ENCODE data around the gene KRT83.
A peak's percentile ranks its signal among the peaks of the same experiment; 100 is the strongest.
"Not testable (repeated sequence)": the region's sequence is repeated elsewhere in the genome, so short reads cannot be mapped to it uniquely, and the experiment has no call there.

Gene KRT83

DNA sequence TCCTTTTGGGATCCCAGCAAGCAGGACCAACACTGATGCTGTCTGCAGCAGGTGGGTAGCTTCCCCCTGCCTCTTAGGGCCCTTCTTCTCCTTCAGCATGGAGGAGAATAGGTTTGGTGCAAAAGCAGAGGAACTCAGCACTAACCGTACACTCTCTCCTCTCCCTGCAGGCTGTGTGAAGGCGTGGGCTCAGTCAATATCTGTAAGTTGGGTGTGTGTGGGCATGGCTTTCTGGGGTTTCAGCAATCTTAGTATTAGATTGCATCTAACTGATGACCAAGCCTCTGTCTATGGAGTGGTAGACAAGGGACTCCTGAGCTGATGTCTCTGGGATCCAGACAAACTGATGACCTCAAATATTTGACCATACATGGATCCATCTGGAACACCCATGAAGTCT lies 31.8 kb upstream of the KRT83 start:
- no peak for DNase-seq

DNA sequence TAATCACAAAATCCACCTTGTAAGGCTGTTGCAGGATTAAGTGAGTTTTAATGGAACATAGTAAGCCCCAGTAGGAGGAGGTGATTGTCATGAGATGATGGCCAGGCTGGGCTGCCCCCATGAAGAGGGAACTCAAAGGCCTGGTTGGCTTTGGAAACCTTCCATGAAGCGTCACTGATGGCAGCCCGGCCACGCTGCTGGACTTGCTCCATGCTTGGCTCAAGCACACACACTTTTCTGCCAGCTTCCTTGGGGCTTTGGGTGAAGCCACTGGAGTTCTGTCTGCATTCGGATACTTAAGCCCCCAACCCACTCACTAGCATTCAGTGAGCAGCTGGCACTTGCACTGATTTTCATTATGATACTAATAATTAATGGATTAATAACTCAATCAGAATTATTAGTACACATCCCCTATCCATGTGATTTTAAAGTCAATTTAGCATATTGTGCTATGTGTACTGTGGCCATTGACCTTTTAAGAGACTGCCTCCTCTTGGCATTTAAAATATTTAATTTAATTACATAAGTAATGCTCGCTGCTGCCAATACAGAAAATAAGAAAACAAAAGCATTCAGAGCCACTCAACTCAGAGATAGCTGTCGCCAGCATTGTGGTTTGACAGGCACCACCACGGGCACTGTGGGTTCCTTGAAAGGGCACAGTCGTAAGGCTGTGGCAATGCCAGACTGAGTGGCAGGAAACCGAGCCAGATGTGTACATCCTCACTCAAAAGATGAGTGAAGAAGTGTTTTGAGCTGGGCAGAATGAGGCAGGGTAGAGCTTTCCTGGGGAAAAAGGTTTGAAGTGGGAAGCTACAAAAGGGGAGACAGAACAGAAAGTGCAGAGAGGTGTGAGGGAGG lies 30.2 kb upstream of the KRT83 start:
- DNase-seq, result no peak

DNA sequence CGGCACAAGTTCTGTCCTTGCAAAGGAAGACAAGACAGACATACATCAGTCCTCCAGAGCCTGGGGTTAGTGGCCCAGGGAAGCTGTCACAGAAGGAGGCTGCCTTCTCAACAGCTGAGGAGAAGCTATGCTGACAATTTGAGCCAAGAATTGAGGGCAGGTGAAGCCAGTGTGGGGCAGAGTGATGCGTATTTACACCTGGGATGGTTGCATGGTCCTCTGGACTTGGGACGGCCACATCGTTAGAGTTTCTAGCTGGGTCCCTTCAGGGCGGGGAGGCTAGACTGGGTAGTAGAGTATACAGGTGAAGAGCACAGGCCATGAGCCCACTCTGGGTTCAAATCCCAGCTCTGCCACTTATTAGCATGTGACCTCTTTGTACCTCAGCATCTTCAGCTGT lies 29.6 kb upstream of the KRT83 start:
- DNase-seq, result no peak

DNA sequence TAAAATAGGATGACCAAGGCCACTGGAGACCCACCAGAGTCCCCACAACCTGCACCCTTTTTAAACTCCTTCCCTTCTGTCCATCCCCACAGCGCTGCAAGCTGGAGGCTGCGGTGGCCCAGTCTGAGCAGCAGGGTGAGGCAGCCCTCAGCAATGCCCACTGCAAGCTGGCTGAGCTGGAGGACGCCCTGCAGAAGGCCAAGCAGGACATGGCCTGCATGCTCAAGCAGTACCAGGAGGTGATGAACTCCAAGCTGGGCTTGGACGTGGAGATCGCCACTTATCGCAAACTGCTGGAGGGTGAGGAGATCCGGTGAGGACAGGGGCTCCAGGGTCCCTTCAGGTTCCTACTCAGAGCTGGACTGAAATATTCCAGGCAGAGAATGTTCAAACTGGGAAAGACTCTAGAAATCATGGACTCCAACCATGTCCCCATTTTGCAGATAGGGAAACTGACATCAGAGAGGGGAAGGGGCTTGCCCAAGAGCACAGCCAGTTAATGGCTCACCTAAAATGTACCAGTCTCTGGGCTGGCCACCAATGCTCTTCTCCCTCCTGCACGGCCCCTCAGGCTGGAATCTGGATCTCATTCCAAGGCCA lies 28.9 kb upstream of the KRT83 start:
- no peak for DNase-seq

DNA sequence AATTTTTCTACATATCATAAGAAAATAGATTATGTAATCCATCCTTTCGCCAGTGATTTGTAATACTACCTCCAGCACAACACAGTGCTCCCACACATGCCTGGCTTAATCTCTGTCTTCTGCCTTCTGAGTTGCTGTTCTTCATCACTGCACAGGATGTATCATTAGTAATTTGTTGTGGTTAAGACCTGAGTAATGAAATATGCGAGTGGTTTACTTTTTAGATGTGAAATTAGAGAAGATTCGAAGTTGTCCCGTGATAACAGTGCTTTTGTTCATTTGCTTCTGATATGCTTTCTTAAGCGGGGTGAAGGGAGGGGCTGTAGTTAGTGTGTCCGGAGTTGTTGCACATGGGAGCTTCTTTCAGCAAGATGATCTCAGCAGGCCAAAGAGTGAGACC lies 28.0 kb upstream of the KRT83 start:
- no peak for DNase-seq

DNA sequence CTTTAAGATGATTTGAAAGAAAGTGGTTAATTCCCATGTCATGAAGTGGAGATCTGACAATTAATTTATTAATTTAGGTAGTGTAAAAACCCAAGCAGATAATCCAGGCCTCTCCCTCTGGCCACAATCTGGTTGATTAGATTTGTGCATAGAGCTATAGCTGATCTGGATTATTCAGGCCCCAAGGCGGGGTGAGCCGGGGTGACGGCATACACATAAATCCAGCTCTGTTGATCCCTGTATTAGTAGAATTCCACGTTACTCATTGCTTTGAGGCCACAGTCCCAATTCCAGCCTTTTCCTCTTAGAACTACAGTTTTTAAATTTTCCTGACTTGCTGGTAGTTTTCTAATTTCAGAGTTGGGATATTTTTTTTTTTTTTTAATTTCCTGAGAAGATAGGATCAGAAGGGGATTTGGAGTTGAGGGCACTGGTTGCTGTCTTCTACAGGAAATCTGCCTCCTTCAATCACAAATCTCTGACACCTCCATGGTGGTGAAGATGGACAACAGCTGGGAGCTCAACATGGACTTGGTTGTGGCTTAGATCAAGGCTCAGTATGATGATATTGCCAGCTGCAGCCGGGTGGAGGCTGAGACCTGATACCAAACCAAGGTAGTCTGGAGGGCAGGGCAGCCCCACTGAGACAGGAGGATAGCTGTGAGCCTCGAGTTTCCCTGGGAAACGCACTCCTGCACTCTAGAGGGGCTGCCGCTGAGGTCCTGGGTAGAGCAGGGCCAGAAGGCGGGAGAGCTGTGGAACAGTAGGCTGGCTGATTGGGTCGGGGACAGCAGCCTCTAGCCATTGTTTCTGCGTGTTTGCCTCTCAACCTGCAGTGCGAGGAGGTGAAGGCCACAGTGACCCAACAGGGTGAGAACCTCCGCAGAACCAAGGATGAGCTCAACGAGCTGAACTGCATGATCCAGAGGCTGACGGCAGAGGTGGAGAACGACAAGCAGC lies 26.6 kb upstream of the KRT83 start:
- DNase-seq, result no peak

DNA sequence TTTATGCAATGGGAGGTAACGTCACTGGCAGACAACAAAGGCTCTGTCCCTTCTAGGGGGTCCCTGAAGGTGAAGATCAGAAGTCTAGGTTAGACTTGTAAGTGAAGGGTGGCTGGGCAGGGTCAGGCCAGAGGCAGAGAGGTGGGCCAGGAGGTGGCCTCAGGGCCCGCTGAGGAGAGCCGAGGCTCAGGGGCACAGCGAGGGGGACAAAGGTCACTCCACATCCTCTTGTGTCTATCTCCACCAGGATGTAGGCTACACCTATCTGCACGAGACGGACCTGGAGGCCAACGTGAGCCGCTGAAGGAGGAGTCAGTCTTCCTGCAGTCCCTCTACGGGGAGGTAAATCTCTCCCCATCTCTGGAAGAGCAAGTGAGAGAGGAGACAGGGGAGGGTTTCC lies 25.8 kb upstream of the KRT83 start:
- DNase-seq, result no peak

DNA sequence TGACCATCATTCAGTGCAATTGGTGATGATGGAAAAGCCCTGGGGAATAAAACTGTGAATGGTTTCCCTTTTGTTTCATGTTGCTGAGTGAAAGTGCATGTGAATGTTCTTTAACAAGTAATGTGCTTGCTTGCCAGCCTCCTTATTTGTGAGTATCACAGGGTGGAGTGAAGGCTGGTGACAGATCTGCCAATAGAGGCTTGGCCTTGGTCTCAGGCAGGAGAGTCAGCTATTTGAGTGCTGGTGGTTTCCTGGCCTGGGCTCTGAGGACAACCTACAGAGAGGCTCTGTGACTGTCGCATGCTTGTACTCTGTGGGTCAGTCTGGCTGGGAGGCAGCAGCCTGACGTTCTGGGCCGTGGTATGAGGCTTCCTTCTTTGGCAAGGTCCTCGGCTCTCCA lies 25.4 kb upstream of the KRT83 start:
- DNase-seq, result no peak

DNA sequence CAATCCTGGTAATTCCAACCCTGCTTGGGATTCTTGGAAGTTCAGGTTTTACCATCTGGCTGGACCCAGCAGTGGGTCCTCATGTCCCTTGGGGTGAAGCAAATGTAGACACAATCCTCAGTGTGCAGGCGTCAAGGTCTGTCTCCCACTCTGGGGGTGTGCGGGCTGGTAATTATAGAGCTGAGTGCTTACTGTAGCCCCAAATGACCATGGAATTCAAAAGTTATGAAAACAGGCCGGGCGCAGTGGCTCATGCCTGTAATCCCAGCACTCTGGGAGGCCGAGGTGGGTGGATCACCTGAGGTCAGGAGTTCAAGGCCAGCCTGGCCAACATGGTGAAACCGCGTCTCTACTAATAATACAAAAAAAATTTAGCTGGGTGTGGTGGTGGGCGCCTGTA lies 23.8 kb upstream of the KRT83 start:
- not testable (repeated sequence) for DNase-seq

DNA sequence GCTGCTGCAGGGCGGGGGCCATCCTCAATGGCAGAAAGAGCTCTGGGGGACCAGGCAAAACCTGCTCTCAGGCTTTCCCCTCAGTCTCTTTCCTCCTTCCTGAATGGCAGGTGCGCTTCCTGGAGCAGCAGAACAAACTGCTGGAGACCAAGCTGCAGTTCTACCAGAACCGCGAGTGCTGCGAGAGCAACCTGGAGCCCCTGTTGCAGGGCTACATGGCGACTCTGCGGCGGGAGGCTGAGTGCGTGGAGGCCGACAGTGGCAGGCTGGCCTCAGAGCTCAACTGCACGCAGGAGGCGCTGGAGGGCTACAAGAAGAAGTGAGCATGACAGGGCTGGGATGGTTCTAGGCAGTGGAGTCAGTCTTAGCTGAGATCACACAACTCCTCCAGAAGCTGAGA lies 22.9 kb upstream of the KRT83 start:
- no peak for DNase-seq

DNA sequence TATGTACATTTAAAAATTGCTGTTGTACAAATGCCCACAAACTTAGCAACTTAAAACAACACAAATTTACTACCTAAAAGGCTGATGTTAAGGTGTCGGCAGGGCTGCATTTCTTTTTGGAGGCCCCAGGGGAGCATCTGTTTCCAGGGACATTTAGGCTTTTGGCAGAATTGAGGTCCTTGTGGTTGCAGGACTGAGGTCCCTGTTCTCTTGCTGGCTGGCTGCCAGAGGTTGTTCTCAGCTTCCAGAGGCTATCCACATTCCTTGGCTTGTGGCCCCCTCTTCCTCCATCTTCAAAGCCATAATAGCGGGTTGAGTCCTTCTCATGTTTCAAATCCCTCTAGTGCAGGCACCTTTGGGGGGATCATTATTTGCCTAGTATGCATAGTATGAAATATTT lies 22.4 kb upstream of the KRT83 start:
- DNase-seq, result no peak

DNA sequence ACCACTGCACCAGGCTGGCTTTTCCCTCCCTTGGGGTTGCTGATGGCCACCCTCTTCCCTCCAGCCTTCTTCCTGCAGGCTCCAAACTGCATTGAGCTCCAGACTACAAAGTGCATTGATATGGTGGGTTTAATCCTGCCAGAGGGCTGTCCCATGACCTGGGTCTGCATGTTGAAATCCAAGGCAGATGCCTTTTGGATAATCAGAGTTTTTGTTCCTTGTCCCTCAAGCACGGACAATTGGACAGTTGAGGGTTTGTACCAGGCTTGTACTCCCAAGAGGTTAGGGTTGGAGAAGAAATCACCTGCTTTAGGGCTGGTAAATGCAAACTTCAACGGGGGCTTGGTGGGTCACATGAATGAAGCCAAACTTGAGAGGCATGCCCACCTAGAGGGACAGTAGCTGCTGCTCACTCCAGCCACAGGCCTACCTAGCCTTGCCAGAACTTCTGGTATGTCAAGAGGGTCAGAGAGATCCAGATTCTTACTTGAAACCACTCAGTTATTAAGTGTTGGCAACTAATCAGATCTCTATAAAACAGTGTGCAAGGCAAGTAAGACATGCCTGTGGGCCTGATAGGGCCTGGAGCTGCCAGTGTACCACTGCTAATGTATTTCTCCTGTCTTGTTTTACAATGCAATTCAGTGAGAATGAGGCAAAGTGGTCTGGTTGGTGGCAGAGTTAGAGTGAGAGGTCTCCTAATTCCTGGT lies 21.7 kb upstream of the KRT83 start:
- DNase-seq, result no peak

DNA sequence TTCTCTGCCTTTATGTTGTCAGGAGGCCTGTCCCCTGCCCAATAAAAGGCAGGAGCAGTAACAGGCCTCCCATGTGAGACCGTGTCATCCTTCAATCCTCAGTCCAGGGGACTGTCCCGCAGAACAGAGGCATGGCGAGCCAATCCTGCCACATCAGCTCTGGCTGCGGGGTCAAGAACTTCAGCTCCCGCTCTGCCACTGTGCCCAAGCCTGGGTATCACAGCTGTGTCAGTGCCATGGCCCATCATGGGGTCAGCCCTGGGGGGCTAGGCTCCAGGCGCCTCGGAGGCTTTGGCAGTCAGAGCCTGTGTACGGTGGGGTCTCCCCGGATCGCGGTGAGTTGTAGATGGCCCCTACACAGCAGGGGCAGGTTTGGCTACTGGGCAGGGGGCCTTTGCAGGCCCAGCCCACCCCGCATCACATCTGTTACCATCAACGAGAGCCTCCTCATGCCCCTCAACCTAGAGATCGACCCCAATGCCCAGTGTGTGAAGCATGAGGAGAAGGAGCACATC lies 19.9 kb upstream of the KRT83 start:
- no peak for DNase-seq

DNA sequence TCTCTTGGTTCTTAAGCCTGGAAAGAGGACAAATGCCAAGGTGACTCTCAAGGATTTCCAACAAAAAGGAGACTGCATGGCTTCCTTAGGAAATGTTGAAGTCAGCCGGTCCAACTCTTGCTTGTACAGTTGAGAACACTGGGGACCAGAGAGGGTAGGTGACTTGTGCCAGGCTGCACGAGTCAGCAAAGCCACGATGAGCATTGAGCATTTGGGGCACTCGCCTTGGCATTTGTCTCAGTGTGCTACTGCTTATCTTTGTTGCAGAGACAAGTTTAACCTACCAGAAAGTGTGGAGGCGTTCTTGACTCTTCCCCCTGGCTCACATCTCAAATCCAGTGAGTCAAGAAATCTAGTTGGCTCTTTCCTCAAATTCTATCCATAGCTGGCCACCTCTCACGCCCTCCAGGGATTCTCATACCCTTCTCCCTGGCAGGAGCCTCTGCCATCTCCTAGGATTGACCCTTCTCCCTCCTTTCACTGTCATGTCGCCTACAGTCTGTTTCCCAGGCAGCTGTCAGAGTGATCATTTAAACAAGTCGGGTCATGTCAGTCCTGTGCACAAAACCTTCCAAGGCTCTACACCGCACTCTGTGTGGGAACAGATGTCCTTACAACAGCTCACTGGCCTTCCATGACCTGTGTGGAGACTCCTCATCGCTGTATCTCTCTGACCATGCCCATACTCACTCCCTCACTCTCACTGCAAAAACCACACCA lies 17.2 kb upstream of the KRT83 start:
- peak; percentile 6 for DNase-seq

DNA sequence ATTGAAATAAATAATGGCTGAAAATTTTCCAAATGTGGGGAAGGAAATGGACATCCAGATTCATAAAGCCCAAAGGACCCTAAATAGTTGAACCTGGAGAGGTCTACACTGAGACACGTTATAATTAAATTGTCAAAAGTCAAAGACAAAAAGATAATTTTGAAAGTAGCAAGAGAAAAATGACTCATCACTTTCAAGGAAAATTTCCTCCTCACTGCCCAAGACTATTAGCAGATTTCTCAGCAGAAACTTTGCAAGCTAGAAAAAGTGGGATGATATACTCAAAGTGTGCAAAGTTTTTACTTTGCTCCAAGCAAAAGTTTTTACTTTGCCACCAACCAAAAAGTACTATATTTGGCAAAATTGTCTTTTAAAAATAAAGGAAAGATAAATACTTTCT lies 15.9 kb upstream of the KRT83 start:
- no peak for DNase-seq

DNA sequence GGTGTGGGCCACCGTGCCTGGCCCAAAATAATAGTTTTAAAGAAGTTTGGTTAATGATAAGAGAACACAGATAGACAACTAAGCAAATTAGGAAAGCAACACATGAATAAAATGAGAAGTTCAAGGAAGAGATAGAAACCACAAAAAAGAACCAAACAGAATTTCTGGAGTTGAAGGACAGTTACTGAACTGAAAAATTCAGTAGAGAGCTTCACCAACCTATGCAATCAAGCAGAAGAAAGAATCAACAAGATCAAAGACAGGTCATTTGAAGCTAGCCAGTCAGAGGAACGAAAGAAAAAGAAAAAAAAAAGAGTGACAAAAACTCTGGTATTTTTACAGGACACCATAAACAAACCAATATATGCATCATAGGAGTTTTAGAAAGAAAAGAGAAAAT lies 15.4 kb upstream of the KRT83 start:
- DNase-seq, result no peak

DNA sequence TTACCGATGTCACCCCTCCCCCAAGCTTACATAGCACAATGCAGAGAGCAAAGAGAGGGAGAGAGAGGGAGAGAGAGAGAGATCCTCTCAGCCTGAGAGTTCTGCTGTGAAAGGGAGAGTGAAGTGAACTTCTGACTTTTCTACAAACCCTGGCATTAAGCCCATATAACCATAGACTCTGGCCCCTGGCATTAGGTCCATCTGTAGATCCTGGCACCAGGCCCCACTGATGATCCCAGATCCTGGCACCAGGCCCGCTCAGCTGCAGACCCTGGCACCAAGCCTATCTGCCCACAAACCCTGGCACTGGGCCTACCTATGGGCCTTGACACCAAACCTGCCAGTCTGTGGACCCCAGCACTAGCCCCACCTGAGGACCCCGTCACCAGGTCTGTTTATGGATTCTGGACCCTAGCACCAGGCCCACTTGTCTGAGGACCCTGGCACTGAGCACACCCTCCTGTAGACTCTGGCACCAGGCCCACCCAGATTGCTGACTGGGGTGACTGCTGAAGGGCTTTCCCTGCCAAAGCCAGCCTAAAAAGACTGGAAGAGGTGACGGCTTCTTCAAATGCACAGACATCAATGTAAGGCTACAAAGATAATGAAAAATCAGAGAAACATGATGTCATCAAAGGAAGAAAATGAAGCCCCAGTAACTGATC lies 14.5 kb upstream of the KRT83 start:
- DNase-seq, result peak; percentile 19

DNA sequence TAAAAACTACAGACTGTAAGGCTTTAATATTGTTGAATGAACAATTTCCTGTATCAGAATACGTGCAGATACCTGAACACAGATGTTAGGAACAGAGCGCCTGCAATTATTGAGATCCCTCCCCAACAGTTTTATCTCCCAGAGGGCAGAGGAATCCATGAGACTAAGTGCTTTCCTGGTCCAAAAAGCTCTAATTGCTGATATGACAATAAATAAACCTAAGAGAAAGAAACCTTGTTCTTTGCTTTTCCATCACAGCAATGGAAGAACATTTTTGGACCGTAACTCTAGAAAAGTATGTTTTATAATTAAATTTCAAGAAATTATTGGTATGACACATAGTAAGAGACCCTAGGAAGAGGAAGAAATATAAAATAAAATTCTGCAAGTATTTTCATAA lies 13.0 kb upstream of the KRT83 start:
- no peak for DNase-seq

DNA sequence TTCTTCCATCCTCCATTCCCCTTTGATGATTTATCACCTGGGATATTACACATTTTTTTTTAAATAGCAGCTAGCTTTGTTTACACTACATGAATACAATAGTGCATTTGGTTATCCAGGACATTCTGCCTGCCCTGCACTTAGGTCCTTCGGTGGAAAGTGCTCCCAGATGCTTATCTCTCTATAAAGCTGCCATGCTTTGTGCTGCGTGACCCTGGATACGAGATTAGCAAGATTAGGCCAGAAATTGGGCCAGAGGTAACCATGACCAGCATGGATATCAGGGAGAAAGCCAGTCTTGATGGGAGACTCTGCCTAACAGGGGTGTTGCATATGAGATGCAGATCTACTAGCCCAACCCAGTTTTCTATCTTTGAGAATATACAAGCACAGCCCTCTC lies 12.1 kb upstream of the KRT83 start:
- DNase-seq, result no peak

DNA sequence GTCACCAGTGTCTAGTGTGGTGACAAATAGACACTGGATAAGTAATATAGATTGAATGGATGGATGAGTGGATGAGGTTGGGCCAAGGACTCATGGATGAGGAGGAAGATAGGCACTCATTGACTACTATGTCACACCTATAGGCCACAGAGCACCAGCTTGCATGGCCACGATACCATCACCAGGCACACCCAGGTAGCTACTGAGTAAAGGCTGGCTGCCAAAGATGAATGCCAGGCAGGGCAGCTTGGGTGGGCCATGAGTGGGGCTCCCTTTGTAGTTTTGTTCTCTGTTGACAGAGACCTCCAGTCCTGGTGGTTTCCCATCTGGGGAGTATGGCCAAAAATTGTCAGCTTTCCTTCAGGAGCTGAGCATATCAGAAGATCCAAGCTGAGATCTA lies 11.2 kb upstream of the KRT83 start:
- DNase-seq, result no peak

DNA sequence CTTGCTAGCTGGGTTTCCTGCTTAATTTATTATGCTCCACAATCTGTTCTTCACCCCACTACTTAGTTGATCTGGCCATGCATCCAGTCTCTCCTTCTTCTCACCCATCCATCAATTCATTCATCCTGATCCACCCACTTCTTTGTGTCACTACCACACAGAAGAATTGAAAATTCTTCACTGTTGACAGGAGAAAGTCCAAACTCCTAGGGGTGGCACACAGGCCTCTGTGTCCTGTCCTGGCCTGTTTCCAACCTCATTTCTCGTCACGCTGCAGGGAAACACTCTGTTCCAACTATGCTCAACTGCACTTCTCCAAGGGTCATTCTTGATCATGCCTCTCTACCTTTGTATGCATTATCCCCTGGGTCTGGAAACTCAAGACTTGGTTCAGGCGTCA lies 10.6 kb upstream of the KRT83 start:
- DNase-seq, result no peak

DNA sequence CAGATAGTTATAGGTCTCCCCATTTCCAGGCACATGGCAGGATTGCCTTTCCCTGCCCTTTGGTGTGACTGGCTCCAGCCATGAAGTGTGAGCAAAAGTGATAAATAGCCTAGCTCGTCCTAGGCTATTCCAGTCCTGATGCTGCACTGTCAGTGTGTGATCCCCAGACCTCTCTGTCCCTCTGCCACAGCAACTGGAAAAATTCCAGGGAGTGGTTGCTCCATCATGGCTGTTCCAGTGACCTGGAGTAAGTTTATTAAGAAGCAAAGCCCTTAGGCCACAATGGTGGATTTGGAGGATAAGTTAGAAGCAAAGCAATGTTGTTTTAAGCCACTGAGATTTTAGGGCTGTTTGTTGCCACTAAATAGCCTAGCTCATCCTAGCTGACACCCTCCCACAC lies 9.8 kb upstream of the KRT83 start:
- DNase-seq, result no peak
